T follicular helper cell (primary cell): ENCODE measurements around the gene MSMB.
"Not testable (repeated sequence)": the region's sequence is repeated elsewhere in the genome, so short reads cannot be mapped to it uniquely, and the experiment has no call there.

Source experiments
- DNase-seq: peaks from one replicate; pipeline ENCODE4 v3.0.0-alpha.2; 2020; ENCODE audit warnings: low read depth

MSMB gene

GRCh38 chr10:46069771-46070463 is 23.8 kb upstream of the MSMB start:
- DNase-seq = no peak

GRCh38 chr10:46068905-46069304 is 22.8 kb upstream of the MSMB start:
- DNase-seq = no peak

- DNase-seq = no peak
Measured at GRCh38 chr10:46068117-46068516, 22.0 kb upstream of the MSMB start.

- DNase-seq = no peak
Measured at GRCh38 chr10:46064269-46064817, 18.3 kb upstream of the MSMB start.

GRCh38 chr10:46062723-46063428 is 16.8 kb upstream of the MSMB start:
- no peak for DNase-seq

GRCh38 chr10:46060706-46061105 is 14.6 kb upstream of the MSMB start:
- DNase-seq = no peak

GRCh38 chr10:46057927-46058326 is 11.9 kb upstream of the MSMB start:
- not testable (repeated sequence) for DNase-seq

- no peak for DNase-seq
Measured at GRCh38 chr10:46057038-46057437, 11.0 kb upstream of the MSMB start.

- DNase-seq = no peak
Measured at GRCh38 chr10:46055771-46056170, 9.7 kb upstream of the MSMB start.

- no peak for DNase-seq
Measured at GRCh38 chr10:46053534-46054434, 7.7 kb upstream of the MSMB start.

GRCh38 chr10:46052791-46053375 is 6.8 kb upstream of the MSMB start:
- DNase-seq = no peak

GRCh38 chr10:46052057-46052790 is 6.2 kb upstream of the MSMB start:
- no peak for DNase-seq

GRCh38 chr10:46050941-46051623 is 5.0 kb upstream of the MSMB start:
- DNase-seq = no peak

GRCh38 chr10:46049497-46049831 is 3.4 kb upstream of the MSMB start:
- not testable (repeated sequence) for DNase-seq

- no peak for DNase-seq
Measured at GRCh38 chr10:46048152-46048551, 2.1 kb upstream of the MSMB start.

- no peak for DNase-seq
Measured at GRCh38 chr10:46042527-46042926, 3.5 kb downstream of the MSMB start.

- no peak for DNase-seq
Measured at GRCh38 chr10:46040004-46040403, 6.1 kb downstream of the MSMB start.

- DNase-seq = no peak
Measured at GRCh38 chr10:46037107-46037825, 8.8 kb downstream of the MSMB start.

- DNase-seq = no peak
Measured at GRCh38 chr10:46035923-46036849, 9.9 kb downstream of the MSMB start.
